GM19452 (cell line): ENCODE results near the gene EIF2AK3.

Source experiments
- ATAC-seq: cut with Tn5 transposase; IDR thresholded peaks from one replicate; pipeline ENCODE4 v1.9.1; 2021; ENCODE audit not compliant: unreplicated experiment

The EIF2AK3 gene

DNA sequence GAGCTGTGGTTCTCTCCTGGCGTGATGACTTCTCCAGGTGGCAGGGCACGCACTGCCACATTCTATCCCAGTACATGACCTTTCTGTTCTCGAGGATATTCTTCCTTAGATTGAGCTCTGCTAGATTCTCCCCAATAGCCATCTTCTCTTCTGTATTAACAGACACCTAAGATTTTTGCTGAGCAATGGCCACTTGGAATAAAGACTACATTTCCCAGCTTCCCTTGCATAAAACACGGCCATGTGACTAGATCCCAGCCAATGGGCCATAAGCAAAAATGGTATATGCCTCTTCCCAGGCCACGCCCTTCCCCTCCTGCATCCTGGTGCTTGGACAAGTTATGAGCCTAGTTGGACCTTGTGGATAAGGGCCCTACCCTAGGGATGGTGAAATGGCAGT is 82.1 kb downstream of the EIF2AK3 start:
- ATAC-seq, result no peak

DNA sequence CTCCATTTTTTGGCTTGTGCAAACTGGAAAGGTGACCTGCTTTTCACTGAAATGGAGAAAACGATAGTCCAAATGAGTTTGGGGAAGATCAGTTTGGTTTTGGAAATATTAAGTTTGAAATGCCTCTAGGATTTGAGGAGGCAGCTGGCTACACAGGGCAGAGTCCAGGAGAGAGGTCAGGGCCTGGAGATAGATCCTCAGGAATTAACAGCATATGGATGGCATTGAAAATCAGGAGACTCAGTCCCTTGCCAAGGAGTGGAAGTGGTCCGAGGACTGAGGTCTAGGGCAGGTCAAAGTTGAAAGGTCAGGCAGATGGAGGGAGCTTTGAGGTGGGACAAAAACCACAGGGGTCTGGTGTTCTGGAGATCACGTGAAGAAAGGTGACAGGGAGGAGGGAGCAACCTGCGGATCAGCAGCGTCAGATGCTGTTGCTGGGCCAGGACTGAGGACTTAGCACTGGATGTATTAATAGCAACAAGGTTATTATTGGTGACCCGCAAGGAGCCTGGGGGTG is 83.7 kb downstream of the EIF2AK3 start:
- no peak for ATAC-seq

DNA sequence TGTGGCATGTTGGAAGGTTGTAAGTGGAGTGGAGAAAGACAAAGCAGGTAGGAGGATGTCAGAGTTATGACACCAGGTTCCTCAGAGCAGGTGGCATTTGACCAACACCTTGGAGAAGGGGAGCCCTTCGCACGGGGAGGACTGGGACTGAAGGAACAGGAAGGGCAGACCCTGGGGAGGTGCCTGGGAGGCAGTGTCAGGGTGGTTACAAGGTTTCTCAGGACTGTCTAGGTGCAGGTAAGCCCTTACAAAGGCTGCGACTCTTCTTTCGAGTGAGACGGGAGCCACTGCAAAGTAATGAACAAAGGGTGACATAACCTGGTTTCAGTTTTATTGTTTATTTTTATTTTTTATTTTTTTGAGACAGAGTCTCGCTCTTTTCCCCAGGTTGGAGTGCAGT is 84.6 kb downstream of the EIF2AK3 start:
- ATAC-seq, result no peak

DNA sequence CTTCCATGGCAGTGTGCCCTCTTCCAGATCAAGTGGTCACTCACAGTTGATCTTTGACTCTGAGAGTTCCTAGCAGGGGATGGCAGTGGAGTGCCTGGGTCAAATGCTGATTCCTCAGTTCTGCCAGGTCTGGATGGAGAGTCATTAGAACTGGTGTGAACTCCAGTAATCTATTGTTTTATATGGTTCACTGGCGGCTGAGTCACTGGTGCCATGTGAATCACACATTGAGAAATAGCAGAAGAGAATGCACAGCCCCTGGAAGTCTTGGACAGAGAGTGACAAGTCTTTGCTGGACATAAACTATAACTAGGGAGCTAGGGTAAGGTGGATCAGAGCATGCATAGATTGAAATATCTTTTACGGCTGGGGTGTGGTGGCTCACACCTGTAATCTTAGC is 86.9 kb downstream of the EIF2AK3 start:
- ATAC-seq, result no peak

DNA sequence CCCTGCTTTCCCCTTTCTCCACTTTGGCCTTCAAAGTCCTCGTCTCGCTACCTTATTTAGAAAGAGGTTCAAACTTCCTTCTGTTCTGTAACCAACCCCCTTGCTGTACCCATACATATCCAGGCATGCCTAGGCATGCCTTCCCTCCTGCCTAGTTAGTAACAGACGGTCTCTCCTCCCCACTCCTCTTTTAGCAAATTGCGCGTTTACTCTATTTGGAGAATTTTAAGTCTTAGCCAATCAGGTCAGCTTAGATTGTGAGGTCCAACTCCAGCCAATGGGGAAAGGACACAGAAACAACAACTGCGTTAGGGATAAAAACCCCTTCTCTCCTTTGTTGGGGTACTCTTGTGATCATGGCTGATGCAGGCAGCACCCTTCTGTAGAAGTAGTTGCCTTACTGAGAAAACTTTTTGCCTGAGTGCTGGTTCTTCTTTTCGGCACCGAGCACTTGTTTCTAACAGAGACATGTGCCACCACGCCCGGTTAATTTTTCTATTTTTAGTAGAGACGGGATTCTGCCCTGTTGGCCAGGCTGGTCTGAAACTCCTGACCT is 88.8 kb downstream of the EIF2AK3 start:
- no peak for ATAC-seq

DNA sequence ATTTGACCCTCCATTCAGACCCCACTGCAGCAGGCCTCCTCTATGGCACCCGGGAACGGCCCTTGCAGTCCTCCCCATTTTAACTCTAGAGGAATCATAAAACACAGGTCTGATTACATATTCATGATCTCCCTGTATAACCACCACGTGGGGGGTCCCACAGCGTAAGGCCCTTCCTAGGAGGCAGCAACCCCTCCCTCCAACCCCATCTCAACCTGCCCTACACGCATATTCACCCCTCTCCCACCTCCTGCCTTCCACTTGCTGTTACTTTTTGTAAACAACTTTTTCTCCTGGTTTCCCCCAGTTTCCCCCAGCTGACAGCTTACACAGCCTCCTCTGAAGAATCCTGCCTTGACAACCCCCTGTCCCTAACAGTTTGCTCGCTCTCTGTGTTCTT is 89.6 kb downstream of the EIF2AK3 start:
- ATAC-seq, result no peak

DNA sequence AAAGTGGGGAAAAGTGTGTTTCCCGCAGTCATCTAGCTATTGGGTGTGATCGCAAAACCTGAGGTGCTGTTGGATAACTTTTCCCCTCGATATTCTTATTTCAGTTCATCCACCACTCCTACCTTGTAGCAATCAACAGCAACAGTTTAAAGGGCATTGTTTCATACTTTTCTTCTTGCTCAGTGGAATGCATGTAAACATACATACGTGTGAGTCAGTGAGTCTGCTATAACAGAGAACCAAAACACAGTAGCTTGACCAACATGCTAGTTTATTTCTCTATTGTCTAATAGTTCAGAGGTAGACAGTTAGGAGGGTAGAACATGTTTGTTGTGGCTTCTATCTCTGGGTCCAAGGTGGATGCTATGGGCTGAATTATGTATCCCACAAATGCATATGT is 97.2 kb downstream of the EIF2AK3 start:
- ATAC-seq, result no peak

DNA sequence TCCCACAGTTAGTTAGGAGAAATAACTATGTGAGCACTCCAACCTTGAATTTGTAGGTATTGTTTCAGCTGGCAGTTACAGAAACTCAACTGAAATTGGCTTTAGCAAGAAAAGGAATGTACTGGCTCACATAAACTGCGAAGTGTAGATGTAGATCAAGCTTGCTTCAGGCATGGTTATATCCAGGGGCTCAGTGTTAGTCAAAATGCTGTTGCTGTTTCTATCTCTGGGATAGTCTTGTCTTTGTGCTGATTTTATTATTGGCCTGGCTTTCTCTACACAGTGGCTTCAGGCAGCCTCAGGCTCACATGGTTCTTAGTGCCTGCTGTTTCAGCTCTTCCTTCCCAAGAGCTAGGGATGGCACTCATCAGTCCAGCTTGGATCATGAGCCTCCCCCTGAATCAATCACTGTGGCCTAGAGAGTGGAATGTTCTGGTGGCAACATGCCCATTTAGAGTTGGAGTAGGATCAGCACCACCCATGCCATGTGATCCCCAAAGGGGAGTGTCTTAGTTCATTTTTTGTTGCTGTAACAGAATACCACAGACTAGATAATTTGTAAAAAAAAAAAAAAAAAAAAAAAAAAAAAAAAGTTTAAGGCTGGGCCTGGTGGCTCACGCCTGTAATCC is 105.7 kb downstream of the EIF2AK3 start:
- no peak for ATAC-seq

DNA sequence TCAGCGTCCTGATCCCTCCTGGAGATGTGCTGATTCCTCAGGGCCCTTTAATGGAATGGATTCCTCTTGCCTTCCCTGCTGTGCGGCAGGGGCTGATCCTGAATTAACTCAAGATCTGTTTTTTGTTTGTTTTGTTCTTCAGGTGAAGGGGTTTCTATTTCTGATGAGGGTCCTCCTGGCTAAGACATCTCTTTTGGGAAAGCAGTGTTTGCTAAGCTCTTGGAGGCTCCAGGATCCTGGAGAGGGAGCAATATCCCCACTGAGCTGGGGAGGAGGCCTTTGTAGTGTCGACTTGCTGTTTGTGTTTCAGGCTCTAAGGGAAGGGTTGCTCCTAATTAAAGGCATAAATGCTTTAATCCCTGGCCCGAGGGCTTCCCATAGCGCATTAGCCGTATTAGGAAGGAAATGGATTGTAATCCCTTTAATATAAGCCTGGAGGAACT is 109.5 kb downstream of the EIF2AK3 start:
- no peak for ATAC-seq
